ENCODE results near the gene KLHL29.

The KLHL29 gene

GRCh38 chr2:23659773-23660172, 274.8 kb downstream of the KLHL29 start:
- no peak for DNase-seq (ENCODE audit: low read depth)

GRCh38 chr2:23660237-23660636, 275.3 kb downstream of the KLHL29 start:
- DNase-seq (ENCODE audit: low read depth), result no peak

- no peak for DNase-seq (ENCODE audit: low read depth)
Measured at GRCh38 chr2:23661276-23662050, 276.5 kb downstream of the KLHL29 start.

GRCh38 chr2:23662466-23662865, 277.5 kb downstream of the KLHL29 start:
- no peak for DNase-seq (ENCODE audit: low read depth)

GRCh38 chr2:23662941-23663920, 278.3 kb downstream of the KLHL29 start:
- no peak for DNase-seq (ENCODE audit: low read depth)

GRCh38 chr2:23664066-23664788, 279.2 kb downstream of the KLHL29 start:
- no peak for DNase-seq (ENCODE audit: low read depth)

- no peak for DNase-seq (ENCODE audit: low read depth)
Measured at GRCh38 chr2:23666241-23666979, 281.4 kb downstream of the KLHL29 start.

GRCh38 chr2:23666980-23667357, 282.0 kb downstream of the KLHL29 start:
- no peak for DNase-seq (ENCODE audit: low read depth)

GRCh38 chr2:23668756-23669304, 283.9 kb downstream of the KLHL29 start:
- no peak for DNase-seq (ENCODE audit: low read depth)

- DNase-seq (ENCODE audit: low read depth), result no peak
Measured at GRCh38 chr2:23669413-23670244, 284.6 kb downstream of the KLHL29 start.

- DNase-seq (ENCODE audit: low read depth), result no peak
Measured at GRCh38 chr2:23670245-23670592, 285.2 kb downstream of the KLHL29 start.

GRCh38 chr2:23673082-23673481, 288.1 kb downstream of the KLHL29 start:
- no peak for DNase-seq (ENCODE audit: low read depth)

GRCh38 chr2:23673830-23674679, 289.1 kb downstream of the KLHL29 start:
- DNase-seq (ENCODE audit: low read depth), result no peak

GRCh38 chr2:23675506-23675905, 290.5 kb downstream of the KLHL29 start:
- DNase-seq (ENCODE audit: low read depth), result no peak

GRCh38 chr2:23677836-23678235, 292.9 kb downstream of the KLHL29 start:
- no peak for DNase-seq (ENCODE audit: low read depth)

GRCh38 chr2:23679044-23679443, 294.1 kb downstream of the KLHL29 start:
- no peak for DNase-seq (ENCODE audit: low read depth)

GRCh38 chr2:23680951-23681350, 296.0 kb downstream of the KLHL29 start:
- DNase-seq (ENCODE audit: low read depth), result no peak

- DNase-seq (ENCODE audit: low read depth), result no peak
Measured at GRCh38 chr2:23681356-23682140, 296.6 kb downstream of the KLHL29 start.

GRCh38 chr2:23682481-23682880, 297.5 kb downstream of the KLHL29 start:
- no peak for DNase-seq (ENCODE audit: low read depth)
